Measurements from ENCODE around the gene CAMK2D. TPM values are rescaled to one million over a fixed set of nuclear protein-coding genes. Genes with fewer than 3 reads are reported as not detected.

Gene CAMK2D
- total RNA-seq, 1 experiment from 2014 or later: 9.0 TPM

DNA sequence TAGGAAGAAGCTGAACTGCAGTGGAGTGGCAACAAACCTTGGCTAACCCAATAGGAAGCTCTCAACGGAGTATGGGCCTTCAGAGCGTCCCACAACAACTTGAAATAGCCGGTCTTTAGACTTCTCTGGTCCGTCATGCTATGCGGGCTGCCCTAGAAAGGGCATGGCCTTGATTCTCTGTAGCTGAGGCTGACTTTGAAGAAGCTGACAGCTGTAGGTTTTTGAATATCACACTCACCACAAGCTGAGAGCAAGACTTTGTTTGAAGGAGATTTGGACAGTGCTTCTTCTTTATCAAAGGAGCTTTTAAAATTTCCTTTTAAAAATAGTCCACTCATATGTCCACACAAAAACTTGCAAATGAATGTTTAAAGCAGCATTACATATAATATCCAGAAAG, 322.9 kb downstream of the CAMK2D start:
- Histone ChIP-seq H3K9ac (ENCODE audit: extremely low read depth, insufficient read length, low read length) (no peak overlapping the region), H4K8ac (replicated peaks; ENCODE audit: insufficient read length, low read depth, low read length) (no peak overlapping the region), H3K56ac (ENCODE audit: insufficient read length, low read depth, low read length) (no peak overlapping the region), H2AK5ac (ENCODE audit: insufficient read length, low read length) (no peak overlapping the region), H2BK12ac (ENCODE audit: insufficient read length, low read depth, low read length) (no peak overlapping the region), H2BK15ac (ENCODE audit: low read depth, low read length) (no peak overlapping the region), H3K4me1 (ENCODE audit: insufficient read depth, low read length) (no peaks in the 10 kb centered on the region), H3K23me2 (ENCODE audit: insufficient read length, low read depth, low read length, poor library complexity, severe bottlenecking) (no peaks in the 10 kb centered on the region), H3K4ac (ENCODE audit: low read depth, low read length) (no peak overlapping the region), H3K9me3 (ENCODE audit: control insufficient read depth, low read depth, low read length) (no peaks in the 10 kb centered on the region), H2BK120ac (ENCODE audit: low read depth, low read length, poor library complexity, severe bottlenecking) (no peak overlapping the region), H3K27me3 (ENCODE audit: insufficient read depth, low read length) (no peaks in the 10 kb centered on the region), H4K20me1 (ENCODE audit: control insufficient read depth, insufficient read depth, insufficient read length) (no peaks in the 10 kb centered on the region), H3K27ac (ENCODE audit: insufficient read length, low read depth, low read length) (no peak overlapping the region), H3T11ph (ENCODE audit: low read length) (no peak overlapping the region), H3K79me2 (ENCODE audit: insufficient read depth, low read length) (no peaks in the 10 kb centered on the region), H3K23ac (ENCODE audit: insufficient read length, low read depth, low read length) (no peak overlapping the region), H2AFZ (ENCODE audit: low read length) (no peak overlapping the region), H2BK20ac (ENCODE audit: low read depth, low read length, poor library complexity, severe bottlenecking) (no peak overlapping the region), H4K91ac (ENCODE audit: insufficient read length, low read depth, low read length) (no peak overlapping the region), H3K14ac (ENCODE audit: insufficient read depth, low read length) (no peak overlapping the region), H2BK5ac (ENCODE audit: insufficient read length, low read length) (no peak overlapping the region), H3K18ac (ENCODE audit: insufficient read length, low read depth, low read length) (no peak overlapping the region), H3K79me1 (ENCODE audit: insufficient read depth, low read depth, low read length, poor library complexity, severe bottlenecking) (no peaks in the 10 kb centered on the region), H3K4me2 (ENCODE audit: insufficient read depth, insufficient read length, low read length) (no peak overlapping the region), H4K5ac (ENCODE audit: insufficient read length, low read depth, low read length) (no peak overlapping the region)
- no peak for TF ChIP-seq CTCF (conservative IDR thresholded peaks at IDR 0.05)
- no peaks in the 10 kb centered on the region for H3K9me3 Mint-ChIP-seq
- no peaks in the 10 kb centered on the region for H3K36me3 Mint-ChIP-seq (ENCODE audit: insufficient read depth in 1 of 3, low read depth in 3 of 3)
- no peak overlapping the region for H3K27ac Mint-ChIP-seq
- H3K4me1 Mint-ChIP-seq: peaks cover 10 to 13% of the 10 kb centered on the region in 2 experiments
- no CpG with 5 or more reads among the region's 5 CpGs for WGBS (ENCODE audit: extremely low coverage, insufficient read length, low lambda C conversion rate)
- no peak for DNase-seq
- H3K27me3 Mint-ChIP-seq (ENCODE audit: low read depth): no peaks in the 10 kb centered on the region
- no peak overlapping the region for H3K4me3 Mint-ChIP-seq
